ENCODE data around the gene ZNF624. TPM values are rescaled to one million over a fixed set of nuclear protein-coding genes. Genes with fewer than 3 reads are reported as not detected.
A peak's percentile ranks its signal among the peaks of the same experiment; 100 is the strongest.

Gene ZNF624
- polyA plus RNA-seq, 1 donor (not counting 4 experiments of a cell fraction or from before 2014, with no cell fraction given): 2.1 TPM

- H3K79me2 ChIP-seq (ENCODE audit: control insufficient read depth, insufficient read depth, low read length): no peaks in the 10 kb centered on the region
- H3K4me2 ChIP-seq (ENCODE audit: control insufficient read depth, extremely low read depth, insufficient read depth, low read depth, low read length): no peak overlapping the region
- dilution Hi-C loops (cut with MboI; ENCODE audit: extremely low pct_ligation_motif_present, low sequenced_read_pairs): no loop called here
- no peak overlapping the region for H2AFZ ChIP-seq (ENCODE audit: control insufficient read depth, low read length)
- FAIRE-seq (no peak), DNase-seq (ENCODE audit: low read depth, low spot score) (no peak)
- no peak overlapping the region for H3K4me3 ChIP-seq (ENCODE audit: control insufficient read depth in 2 of 3, extremely low read depth in 1 of 3, insufficient read depth in 2 of 3, low read depth in 1 of 3, low read length in 3 of 3)
- H3K36me3 ChIP-seq (ENCODE audit: control insufficient read depth in 2 of 2, extremely low read depth in 1 of 2, insufficient read depth in 2 of 2, low read length in 2 of 2): no peaks in the 10 kb centered on the region
- no peaks in the 10 kb centered on the region for H3K9me1 ChIP-seq (ENCODE audit: control insufficient read depth, extremely low read depth, insufficient read depth, low read length)
- H3K9me3 ChIP-seq (ENCODE audit: control insufficient read depth, low read depth, low read length): no peaks in the 10 kb centered on the region
- H3K27ac ChIP-seq (ENCODE audit: control insufficient read depth, insufficient read depth, low read length): no peak overlapping the region
- TF ChIP-seq EZH2 (IDR thresholded peaks at IDR 0.05; ENCODE audit: low read length) (no peak), CTCF (optimal IDR thresholded peaks at IDR 0.05 in 1 of 3, IDR thresholded peaks at IDR 0.05 in 1 of 3, conservative IDR thresholded peaks at IDR 0.05 in 1 of 3; ENCODE audit: extremely low read depth in 1 of 3, insufficient read depth in 2 of 3, low read length in 3 of 3) (no peak)
- H3K27me3 ChIP-seq (ENCODE audit: control insufficient read depth, extremely low read depth, insufficient read depth, low read length): peaks cover 7% of the 10 kb centered on the region
- peaks cover 10% of the 10 kb centered on the region for H3K4me1 ChIP-seq (ENCODE audit: control insufficient read depth, extremely low read depth, insufficient read depth, low read length)
- no peak overlapping the region for H3K9ac ChIP-seq (ENCODE audit: control insufficient read depth, extremely low read depth, insufficient read depth, low read length)
- no peaks in the 10 kb centered on the region for H4K20me1 ChIP-seq (ENCODE audit: control insufficient read depth, extremely low read depth, insufficient read depth, low read length)
Observed at GRCh38 chr17:16585796-16586195, 67.9 kb downstream of the ZNF624 start.

GRCh38 chr17:16584273-16584995 lies 69.2 kb downstream of the ZNF624 start:
- DNase-seq (ENCODE audit: low read depth, low spot score) (peak; percentile 13), FAIRE-seq (peak; percentile 91)
- Histone ChIP-seq H3K79me2 (ENCODE audit: control insufficient read depth, insufficient read depth, low read length) (no peaks in the 10 kb centered on the region), H3K27ac (ENCODE audit: control insufficient read depth, insufficient read depth, low read length) (no peak overlapping the region), H3K9me3 (ENCODE audit: control insufficient read depth, low read depth, low read length) (no peaks in the 10 kb centered on the region), H3K9ac (ENCODE audit: control insufficient read depth, extremely low read depth, insufficient read depth, low read length) (peak overlapping the region; percentile 33), H3K4me3 (ENCODE audit: control insufficient read depth in 2 of 3, extremely low read depth in 1 of 3, insufficient read depth in 2 of 3, low read depth in 1 of 3, low read length in 3 of 3) (peak overlapping the region; percentile 34 to 84 (median 74)), H3K4me2 (ENCODE audit: control insufficient read depth, extremely low read depth, insufficient read depth, low read depth, low read length) (peak overlapping the region; percentile 96), H3K27me3 (ENCODE audit: control insufficient read depth, extremely low read depth, insufficient read depth, low read length) (peaks cover 6% of the 10 kb centered on the region), H3K4me1 (ENCODE audit: control insufficient read depth, extremely low read depth, insufficient read depth, low read length) (peaks cover 10% of the 10 kb centered on the region), H3K36me3 (ENCODE audit: control insufficient read depth in 2 of 2, extremely low read depth in 1 of 2, insufficient read depth in 2 of 2, low read length in 2 of 2) (no peaks in the 10 kb centered on the region), H4K20me1 (ENCODE audit: control insufficient read depth, extremely low read depth, insufficient read depth, low read length) (no peaks in the 10 kb centered on the region), H3K9me1 (ENCODE audit: control insufficient read depth, extremely low read depth, insufficient read depth, low read length) (no peaks in the 10 kb centered on the region), H2AFZ (ENCODE audit: control insufficient read depth, low read length) (peak overlapping the region; percentile 100)
- dilution Hi-C loops (cut with MboI; ENCODE audit: extremely low pct_ligation_motif_present, low sequenced_read_pairs): no loop called here
- peak; percentile 91 to 99 (median 98) for TF ChIP-seq CTCF (optimal IDR thresholded peaks at IDR 0.05 in 1 of 3, IDR thresholded peaks at IDR 0.05 in 1 of 3, conservative IDR thresholded peaks at IDR 0.05 in 1 of 3; ENCODE audit: extremely low read depth in 1 of 3, insufficient read depth in 2 of 3, low read length in 3 of 3)
- no peak for TF ChIP-seq EZH2 (IDR thresholded peaks at IDR 0.05; ENCODE audit: low read length)
